DND-41 (cell line): ENCODE measurements around the gene NR5A1.

Experiments used
- ATAC-seq: fragments of 200-7000 bp; cut with Tn5 transposase; 3 replicates; pipeline ENCODE4 v1.9.1; 2021; ENCODE audit warnings: low read depth; ENCODE audit not compliant: insufficient read depth
- DNase-seq: peaks from one replicate; pipeline ENCODE4 v3.0.0-alpha.2; 2020
- H2AFZ ChIP-seq: 2 replicates; pipeline ENCODE4 v1.6.0; 2012; ENCODE audit warnings: low read depth, low read length
- H3K27ac ChIP-seq: 2 replicates; pipeline ENCODE4 v1.5.1; 2012; ENCODE audit warnings: low read length, inconsistent platforms
- H3K27me3 ChIP-seq: fragments of 200-600 bp; sonication (generic); 2 replicates; pipeline ENCODE4 v1.6.0; 2012; ENCODE audit warnings: low read length, mild to moderate bottlenecking, inconsistent platforms; ENCODE audit not compliant: insufficient read depth, poor library complexity
- H3K36me3 ChIP-seq: 2 replicates; pipeline ENCODE4 v1.5.1; 2012; ENCODE audit warnings: low read length, inconsistent platforms; ENCODE audit not compliant: insufficient read depth
- H3K4me1 ChIP-seq: 2 replicates; pipeline ENCODE4 v1.5.1; 2012; ENCODE audit warnings: mild to moderate bottlenecking, low read length; ENCODE audit not compliant: insufficient read depth
- H3K4me2 ChIP-seq: 2 replicates; pipeline ENCODE4 v1.6.0; 2012; ENCODE audit warnings: mild to moderate bottlenecking, moderate library complexity, low read length, inconsistent platforms; ENCODE audit not compliant: insufficient read depth
- H3K4me3 ChIP-seq, 2 experiments: fragments of 200-600 bp in 1 of 2; shearing (Covaris generic) in 1 of 2; 2 replicates each; pipeline ENCODE4 v1.5.1; 2012 to 2016; ENCODE audit warnings: inconsistent platforms in 2 of 2, low read length in 2 of 2, mild to moderate bottlenecking in 2 of 2, low read depth in 1 of 2, moderate library complexity in 1 of 2
- H3K79me2 ChIP-seq: 2 replicates; pipeline ENCODE4 v1.6.0; 2012; ENCODE audit warnings: low read length, inconsistent platforms; ENCODE audit not compliant: insufficient read depth
- H3K9ac ChIP-seq: 2 replicates; pipeline ENCODE4 v1.6.0; 2012; ENCODE audit warnings: low read depth, mild to moderate bottlenecking, inconsistent platforms, low read length, moderate library complexity
- H3K9me3 ChIP-seq: 2 replicates; pipeline ENCODE4 v1.5.1; 2012; ENCODE audit warnings: low read length, moderate library complexity, mild to moderate bottlenecking, inconsistent platforms; ENCODE audit not compliant: insufficient read depth, severe bottlenecking
- H4K20me1 ChIP-seq: 2 replicates; pipeline ENCODE4 v1.6.0; 2012; ENCODE audit warnings: low read length; ENCODE audit not compliant: insufficient read depth
- EZH2 ChIP-seq: IDR thresholded peaks from 3 replicates; pipeline ENCODE4 v1.6.1; 2012; ENCODE audit warnings: borderline replicate concordance, low read depth, mild to moderate bottlenecking, moderate library complexity, low read length, inconsistent platforms; ENCODE audit not compliant: severe bottlenecking
- TF ChIP-seq, protein P1 (sequence below): IDR thresholded peaks from 2 replicates; pipeline ENCODE4 v1.5.1; 2012; ENCODE audit warnings: borderline replicate concordance, low read length, moderate library complexity, mild to moderate bottlenecking; ENCODE audit not compliant: poor library complexity, severe bottlenecking; ENCODE audit errors: extremely low read depth

NR5A1 gene

DNA sequence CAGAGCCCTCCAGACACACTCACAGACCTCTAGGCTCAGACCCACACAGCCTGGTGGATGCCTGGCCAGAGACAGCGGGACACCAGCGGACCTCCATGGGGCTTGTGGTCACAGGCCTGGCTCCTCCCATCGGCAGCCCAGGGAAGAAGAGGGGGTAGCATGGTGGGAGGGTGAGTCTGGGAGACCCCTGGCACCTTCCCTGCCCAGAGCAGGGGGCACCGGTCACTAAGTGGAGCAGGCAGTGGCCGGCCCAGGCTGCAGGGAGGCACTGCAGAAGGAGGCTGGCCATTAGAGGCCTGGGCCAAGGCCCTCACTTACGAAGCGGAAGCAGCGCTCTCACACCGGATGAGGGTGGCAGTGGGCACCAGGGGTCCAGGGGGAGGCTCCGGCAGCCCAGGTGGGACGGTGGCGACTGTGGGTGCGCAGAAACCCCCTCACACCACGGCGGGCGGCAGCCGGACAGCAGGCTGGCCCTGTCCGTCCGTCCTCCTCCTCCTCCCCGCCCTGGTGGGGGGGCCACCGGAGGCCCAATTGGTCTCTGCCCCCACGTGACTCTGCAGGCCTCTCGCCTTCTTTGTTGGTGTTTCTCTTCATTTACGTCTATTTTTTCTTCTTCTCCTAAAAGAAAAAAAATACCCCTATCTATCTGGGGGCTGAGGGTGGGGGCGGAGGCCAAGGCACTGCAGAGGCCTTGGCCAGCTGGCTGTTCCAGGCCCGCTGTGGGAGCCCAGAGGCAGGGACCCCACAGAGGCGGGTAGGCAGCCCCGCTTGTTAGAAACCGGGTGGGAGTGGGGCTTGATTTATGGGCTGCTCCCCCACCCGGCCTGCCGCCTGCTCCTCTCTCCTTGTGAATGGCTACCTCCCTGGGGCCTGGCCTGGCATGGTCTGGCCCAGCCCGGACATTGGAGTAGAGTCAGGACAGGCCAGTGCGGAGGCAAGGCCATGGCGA, at the start of gene NR5A1:
Gene NR5A1, minus strand, starts transcription at position 469 of the 949 bp plus-strand sequence. CDS start 4,004 bp downstream, outside the sequence.
- H3K79me2 ChIP-seq = no peaks in the 10 kb centered on the region
- DNase-seq (no peak), ATAC-seq (no peak)
- no peak within 1 kb of the TSS for H3K27ac ChIP-seq
- no peaks in the 10 kb centered on the region for H4K20me1 ChIP-seq
- no peaks in the 10 kb centered on the region for H3K36me3 ChIP-seq
- H3K4me1 ChIP-seq = no peaks in the 10 kb centered on the region
- H3K27me3 ChIP-seq = no peaks in the 10 kb centered on the region
- no peak within 1 kb of the TSS for H3K4me3 ChIP-seq
- H3K4me2 ChIP-seq = no peak within 1 kb of the TSS
- no peak within 1 kb of the TSS for H2AFZ ChIP-seq
- no peak within 1 kb of the TSS for H3K9ac ChIP-seq
- H3K9me3 ChIP-seq = no peaks in the 10 kb centered on the region
- TF ChIP-seq EZH2 = no peak
- TF ChIP-seq, protein P1, sequence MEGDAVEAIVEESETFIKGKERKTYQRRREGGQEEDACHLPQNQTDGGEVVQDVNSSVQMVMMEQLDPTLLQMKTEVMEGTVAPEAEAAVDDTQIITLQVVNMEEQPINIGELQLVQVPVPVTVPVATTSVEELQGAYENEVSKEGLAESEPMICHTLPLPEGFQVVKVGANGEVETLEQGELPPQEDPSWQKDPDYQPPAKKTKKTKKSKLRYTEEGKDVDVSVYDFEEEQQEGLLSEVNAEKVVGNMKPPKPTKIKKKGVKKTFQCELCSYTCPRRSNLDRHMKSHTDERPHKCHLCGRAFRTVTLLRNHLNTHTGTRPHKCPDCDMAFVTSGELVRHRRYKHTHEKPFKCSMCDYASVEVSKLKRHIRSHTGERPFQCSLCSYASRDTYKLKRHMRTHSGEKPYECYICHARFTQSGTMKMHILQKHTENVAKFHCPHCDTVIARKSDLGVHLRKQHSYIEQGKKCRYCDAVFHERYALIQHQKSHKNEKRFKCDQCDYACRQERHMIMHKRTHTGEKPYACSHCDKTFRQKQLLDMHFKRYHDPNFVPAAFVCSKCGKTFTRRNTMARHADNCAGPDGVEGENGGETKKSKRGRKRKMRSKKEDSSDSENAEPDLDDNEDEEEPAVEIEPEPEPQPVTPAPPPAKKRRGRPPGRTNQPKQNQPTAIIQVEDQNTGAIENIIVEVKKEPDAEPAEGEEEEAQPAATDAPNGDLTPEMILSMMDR = no peak

DNA sequence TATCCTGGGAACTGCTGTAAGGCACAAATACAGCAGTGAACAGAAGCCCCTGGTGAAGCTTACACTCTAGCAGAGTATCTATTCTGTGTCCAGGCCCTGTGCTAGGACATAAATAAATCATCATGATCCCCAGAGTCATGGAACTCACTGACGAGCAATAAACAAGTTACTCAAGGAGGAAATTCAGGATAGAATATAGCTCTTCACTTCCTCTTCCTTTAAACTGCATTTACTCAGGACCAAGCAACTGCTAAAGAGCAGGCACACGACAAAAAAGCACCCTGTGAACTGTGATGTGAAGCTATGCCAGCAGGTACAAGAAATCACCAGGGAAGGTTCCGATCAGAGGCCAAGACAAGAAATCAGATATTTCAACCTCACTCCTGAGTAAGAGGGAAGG, 47.8 kb upstream of the NR5A1 start:
- H3K4me1 ChIP-seq = no peaks in the 10 kb centered on the region
- no peak overlapping the region for H3K4me2 ChIP-seq
- TF ChIP-seq EZH2 = no peak
- TF ChIP-seq, protein P1 = no peak
- H4K20me1 ChIP-seq = no peaks in the 10 kb centered on the region
- H3K9me3 ChIP-seq = no peaks in the 10 kb centered on the region
- no peaks in the 10 kb centered on the region for H3K79me2 ChIP-seq
- no peak overlapping the region for H2AFZ ChIP-seq
- H3K4me3 ChIP-seq = no peak overlapping the region
- H3K27me3 ChIP-seq = no peaks in the 10 kb centered on the region
- H3K36me3 ChIP-seq = no peaks in the 10 kb centered on the region
- DNase-seq (no peak), ATAC-seq (no peak)
- H3K27ac ChIP-seq = no peak overlapping the region
- H3K9ac ChIP-seq = no peak overlapping the region

DNA sequence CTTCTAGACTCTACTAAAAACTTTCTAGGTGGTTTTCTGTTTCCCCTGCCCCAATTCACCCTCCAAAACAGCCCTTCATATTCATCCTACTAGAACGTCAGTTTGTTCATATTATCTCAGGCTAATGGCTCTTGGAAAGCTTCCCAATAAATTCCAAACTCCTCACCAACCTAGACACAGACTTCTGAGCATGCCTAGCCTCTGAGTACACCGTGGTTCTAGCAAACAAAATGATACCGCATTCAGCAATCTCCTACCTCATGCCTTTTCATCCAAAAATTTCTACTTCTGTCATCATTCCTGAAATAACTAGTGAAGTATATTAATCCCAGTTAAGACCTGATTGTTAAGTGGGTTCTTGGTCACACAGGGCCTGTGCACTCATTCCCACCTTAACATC, 46.5 kb upstream of the NR5A1 start:
- no peak for TF ChIP-seq EZH2
- TF ChIP-seq, protein P1 = no peak
- Histone ChIP-seq H4K20me1 (no peaks in the 10 kb centered on the region), H2AFZ (no peak overlapping the region), H3K4me2 (no peak overlapping the region), H3K9ac (no peak overlapping the region), H3K4me3 (no peak overlapping the region), H3K79me2 (no peaks in the 10 kb centered on the region), H3K27me3 (no peaks in the 10 kb centered on the region), H3K4me1 (peaks cover 3% of the 10 kb centered on the region; the same call in 1 of the 2 replicates), H3K27ac (no peak overlapping the region), H3K36me3 (no peaks in the 10 kb centered on the region), H3K9me3 (no peaks in the 10 kb centered on the region)
- no peak for ATAC-seq
- DNase-seq = no peak
